Peyer's patch (tissue), 4 donors: ENCODE data around the gene PRXL2B. TPM values are rescaled to one million over a fixed set of nuclear protein-coding genes. Genes with fewer than 3 reads are reported as not detected.

Experiments
- DNase-seq, 3 donors: peaks; one replicate each; pipeline ENCODE4 v3.0.0-alpha.2; 2017 to 2019
- H3K27ac ChIP-seq, 4 donors: fragments of 200-600 bp; sonication (generic); one replicate each; pipeline ENCODE4 v1.5.1; 2016 to 2019
- H3K27me3 ChIP-seq, 2 donors: fragments of 200-600 bp; sonication (generic); one replicate each; pipeline ENCODE4 v1.5.1; 2019
- H3K36me3 ChIP-seq, 3 donors: fragments of 200-600 bp; sonication (generic); one replicate each; pipeline ENCODE4 v1.5.1; 2016 to 2019
- H3K4me1 ChIP-seq, 4 donors: fragments of 200-600 bp; sonication (generic); one replicate each; pipeline ENCODE4 v1.5.1; 2016 to 2019
- H3K4me3 ChIP-seq, 4 donors: fragments of 200-600 bp; sonication (generic); 1 replicate in 3 of 4; 2 replicates in 1 of 4; pipeline ENCODE4 v1.5.1; 2016 to 2019; ENCODE audit warnings: mild to moderate bottlenecking in 1 of 4
- H3K9me3 ChIP-seq, 4 donors: fragments of 200-600 bp; sonication (generic); one replicate each; pipeline ENCODE4 v1.5.1; 2016 to 2019; ENCODE audit warnings: mild to moderate bottlenecking in 1 of 4
- POLR2A ChIP-seq, 2 donors: fragments of 450-650 bp; IDR thresholded peaks; one replicate each; pipeline ENCODE4 v1.5.1; 2017; ENCODE audit warnings: antibody characterized with exemption in 2 of 2, mild to moderate bottlenecking in 2 of 2, moderate library complexity in 2 of 2
- total RNA-seq, 4 donors: library from RNA; depleted of rRNA; stranded (reverse); fragments of >200 nt; gene quantifications; one replicate each; pipeline ENCODE4 v1.1.0, GENCODE V29; 2016
- TF ChIP-seq, protein P1 (sequence below), 6 experiments: fragments of 450-650 bp in 4 of 6; fragments of 200-600 bp in 2 of 6; sonication (generic) in 1 of 6; IDR thresholded peaks; one replicate each; pipeline ENCODE4 v1.5.1; 2017 to 2019; ENCODE audit warnings: antibody characterized with exemption in 6 of 6, mild to moderate bottlenecking in 3 of 6, moderate library complexity in 1 of 6

Gene PRXL2B
- total RNA-seq, 4 donors from 2014 or later, result 41.3 to 79.5 (median 59.0) TPM

DNA sequence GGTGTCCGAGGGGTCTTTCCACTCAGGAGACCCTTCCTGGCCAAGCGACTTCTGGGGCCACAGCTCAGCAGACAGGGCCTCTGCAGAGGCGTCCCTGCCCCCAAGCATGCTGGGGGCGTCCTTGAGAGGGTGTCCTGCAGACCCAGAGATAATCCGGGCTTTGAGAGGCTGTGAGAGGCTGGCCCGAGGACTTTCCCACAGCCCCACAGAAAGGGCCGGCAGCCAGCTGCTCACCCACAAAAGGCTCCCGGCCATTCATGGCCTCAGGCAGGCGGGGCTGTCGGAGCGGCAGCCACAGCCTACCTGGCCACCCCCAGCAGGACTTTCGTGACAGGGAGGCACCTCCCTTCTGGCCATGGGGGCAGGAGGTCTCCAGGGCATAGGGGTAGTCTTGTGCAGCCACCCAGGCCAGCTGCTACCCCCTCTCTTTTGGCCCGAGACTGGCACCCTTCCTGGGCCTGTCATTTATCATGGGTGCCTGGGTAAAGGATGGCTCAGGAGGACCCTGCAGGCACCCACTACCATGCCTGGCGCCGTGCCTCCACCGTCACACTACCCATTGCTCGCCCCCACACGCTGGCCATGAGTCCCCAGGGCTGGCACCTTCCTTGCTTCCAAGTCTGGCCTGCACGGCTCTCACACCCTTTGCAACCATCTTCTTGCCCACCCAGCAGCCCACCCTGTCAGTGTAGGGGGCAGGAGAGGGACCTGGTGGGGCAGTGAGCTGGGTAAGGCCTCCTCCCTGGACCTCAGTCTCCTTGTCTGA, 41.5 kb upstream of the PRXL2B start:
- Histone ChIP-seq H3K4me1 (peaks cover 0 to 82% (median 32%) of the 10 kb centered on the region in 4 donors), H3K9me3 (no peaks in the 10 kb centered on the region), H3K4me3 (no peak overlapping the region), H3K27me3 (peaks cover 0 to 7% of the 10 kb centered on the region in 2 donors), H3K27ac (peak overlapping the region; percentile 58 to 99 (median 97)), H3K36me3 (no peaks in the 10 kb centered on the region)
- no peak for DNase-seq
- no peak for TF ChIP-seq POLR2A (IDR thresholded peaks at IDR 0.05)
- TF ChIP-seq, protein P1, sequence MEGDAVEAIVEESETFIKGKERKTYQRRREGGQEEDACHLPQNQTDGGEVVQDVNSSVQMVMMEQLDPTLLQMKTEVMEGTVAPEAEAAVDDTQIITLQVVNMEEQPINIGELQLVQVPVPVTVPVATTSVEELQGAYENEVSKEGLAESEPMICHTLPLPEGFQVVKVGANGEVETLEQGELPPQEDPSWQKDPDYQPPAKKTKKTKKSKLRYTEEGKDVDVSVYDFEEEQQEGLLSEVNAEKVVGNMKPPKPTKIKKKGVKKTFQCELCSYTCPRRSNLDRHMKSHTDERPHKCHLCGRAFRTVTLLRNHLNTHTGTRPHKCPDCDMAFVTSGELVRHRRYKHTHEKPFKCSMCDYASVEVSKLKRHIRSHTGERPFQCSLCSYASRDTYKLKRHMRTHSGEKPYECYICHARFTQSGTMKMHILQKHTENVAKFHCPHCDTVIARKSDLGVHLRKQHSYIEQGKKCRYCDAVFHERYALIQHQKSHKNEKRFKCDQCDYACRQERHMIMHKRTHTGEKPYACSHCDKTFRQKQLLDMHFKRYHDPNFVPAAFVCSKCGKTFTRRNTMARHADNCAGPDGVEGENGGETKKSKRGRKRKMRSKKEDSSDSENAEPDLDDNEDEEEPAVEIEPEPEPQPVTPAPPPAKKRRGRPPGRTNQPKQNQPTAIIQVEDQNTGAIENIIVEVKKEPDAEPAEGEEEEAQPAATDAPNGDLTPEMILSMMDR (IDR thresholded peaks at IDR 0.05), result no peak

DNA sequence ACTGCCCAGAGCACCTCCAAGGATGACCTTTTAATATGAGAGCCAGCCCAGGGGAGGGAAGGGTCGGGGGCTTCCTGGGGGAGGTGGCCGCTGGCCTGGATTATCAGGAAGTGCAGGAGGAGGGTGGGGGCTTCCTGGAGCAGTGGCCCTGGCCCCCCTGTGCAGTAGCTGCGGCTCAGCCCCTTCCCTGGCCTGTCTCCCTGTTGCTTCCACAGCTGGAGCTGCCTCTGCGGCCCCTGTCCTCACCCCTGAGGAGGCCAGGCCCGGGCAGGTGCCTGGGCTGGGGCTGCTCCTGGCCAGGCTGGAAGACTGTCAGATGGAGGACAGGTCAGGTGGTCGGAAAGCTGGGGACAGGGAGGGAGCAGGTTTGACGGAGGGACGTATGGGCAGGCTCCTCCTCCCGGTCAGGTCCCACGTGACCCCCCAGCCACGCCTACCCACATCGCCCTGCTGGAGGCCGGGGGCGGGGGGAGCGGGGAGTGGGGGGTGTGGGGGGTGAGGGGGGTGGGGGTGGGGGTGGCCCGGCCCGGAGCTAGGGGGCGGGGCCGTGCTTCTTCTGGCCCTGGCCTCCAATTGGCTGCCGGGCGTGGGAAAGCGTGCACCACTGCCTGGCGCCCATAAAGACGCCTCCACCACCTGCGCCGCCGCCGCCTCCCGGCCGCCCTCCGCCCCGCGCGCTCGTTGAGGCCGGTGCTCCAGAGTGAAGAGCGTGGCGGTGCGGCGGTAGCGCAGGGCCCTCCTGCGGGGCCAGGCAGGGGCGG, 40.6 kb upstream of the PRXL2B start:
- DNase-seq, result peak; percentile 93 to 96 (median 96)
- Histone ChIP-seq H3K4me1 (peaks cover 0 to 76% (median 26%) of the 10 kb centered on the region in 4 donors), H3K36me3 (no peaks in the 10 kb centered on the region), H3K27me3 (peaks cover 0 to under 1% of the 10 kb centered on the region in 2 donors), H3K27ac (peak overlapping the region; percentile 94 to 99 (median 97)), H3K4me3 (peak overlapping the region; percentile 59 to 85 (median 62)), H3K9me3 (no peaks in the 10 kb centered on the region)
- TF ChIP-seq, protein P1 (IDR thresholded peaks at IDR 0.05), result no peak
- TF ChIP-seq POLR2A (IDR thresholded peaks at IDR 0.05), result peak; percentile 59 to 72

DNA sequence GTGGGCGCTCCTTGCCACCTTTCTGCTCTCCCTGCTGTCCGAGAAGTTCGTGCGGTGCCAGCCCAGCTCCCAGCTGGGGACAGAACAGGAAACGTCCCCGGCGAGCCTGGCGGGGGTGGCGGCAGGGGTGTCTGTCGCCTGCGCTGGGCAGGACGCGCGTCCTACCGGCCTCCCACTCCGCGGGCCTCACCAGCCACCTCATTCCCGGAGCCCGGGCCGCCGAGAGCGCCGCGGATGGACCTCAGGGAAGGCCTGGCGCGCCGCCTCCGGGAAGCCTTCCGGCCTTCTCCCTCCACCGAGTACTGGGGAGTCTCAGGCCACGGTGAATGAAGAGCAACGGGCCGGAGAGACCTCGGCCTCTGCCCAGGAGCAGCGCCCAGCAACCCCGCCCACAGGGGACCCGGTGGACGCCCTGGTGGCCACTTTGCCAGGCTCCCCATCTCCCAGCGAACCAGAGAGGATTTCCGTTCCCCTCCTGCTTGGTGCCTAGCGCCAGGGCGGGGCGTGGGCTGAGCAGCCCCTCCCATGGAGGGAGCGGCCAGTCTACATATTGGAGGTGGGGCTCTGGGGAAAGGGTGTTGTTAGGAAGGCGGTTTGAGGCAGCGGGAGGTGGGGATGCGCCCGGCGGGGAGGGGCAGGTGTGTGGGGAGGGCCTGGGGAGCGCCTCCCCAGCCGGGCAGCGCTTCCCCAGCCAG, 39.9 kb upstream of the PRXL2B start:
- Histone ChIP-seq H3K9me3 (no peaks in the 10 kb centered on the region), H3K4me1 (peaks cover 0 to 68% (median 24%) of the 10 kb centered on the region in 4 donors), H3K4me3 (peak overlapping the region; percentile 59 to 85 (median 62)), H3K36me3 (peaks cover 0 to 5% (median 0%) of the 10 kb centered on the region in 3 donors), H3K27ac (peak overlapping the region; percentile 94 to 99 (median 97)), H3K27me3 (no peaks in the 10 kb centered on the region)
- DNase-seq, result peak; percentile 93 to 96 (median 93)
- TF ChIP-seq, protein P1 (IDR thresholded peaks at IDR 0.05), result peak in 5 of 6 experiments; percentile 3 to 36 (median 33)
- peak; percentile 30 to 73 for TF ChIP-seq POLR2A (IDR thresholded peaks at IDR 0.05)

DNA sequence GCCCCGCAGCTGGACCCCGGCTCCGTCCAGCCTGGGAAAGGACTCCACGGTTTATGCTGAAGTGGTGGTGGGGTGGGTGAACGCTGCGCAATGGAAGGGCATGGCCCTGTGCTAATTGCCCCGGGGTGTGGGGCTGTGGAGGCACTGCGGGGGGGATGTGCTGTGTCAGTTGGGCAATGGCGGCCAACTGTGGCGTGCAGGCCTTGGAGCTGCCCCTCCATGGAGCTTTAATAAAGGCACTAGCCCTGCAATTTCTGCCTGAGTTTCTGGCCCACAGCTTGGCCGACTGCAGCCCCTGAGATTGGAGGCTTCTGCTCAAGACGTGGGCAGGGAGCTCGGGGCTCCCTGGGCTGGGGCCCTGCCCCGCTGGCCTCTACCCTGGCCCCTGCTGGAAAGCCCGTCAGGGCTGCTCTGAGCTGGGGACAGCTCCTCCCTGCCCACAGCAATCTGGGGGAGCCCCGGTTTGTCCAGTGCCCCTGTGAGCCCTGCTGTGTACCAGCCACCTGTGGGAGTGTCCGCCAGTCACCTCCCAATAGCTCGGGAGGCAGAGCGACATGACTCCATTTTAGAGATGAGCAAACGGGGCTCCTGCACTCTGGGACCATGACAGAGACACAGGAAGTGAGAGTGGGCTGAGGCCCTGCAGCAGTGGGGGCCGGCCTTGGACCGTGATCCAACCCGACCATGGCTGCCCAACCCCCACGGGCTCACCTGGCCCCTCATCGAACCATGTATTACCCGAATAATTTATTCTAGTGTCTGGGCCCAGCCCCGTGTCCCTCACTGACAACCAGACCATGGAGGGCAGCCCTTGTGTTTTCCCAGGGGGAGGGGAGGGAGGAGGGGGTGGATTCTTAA, 39.1 kb upstream of the PRXL2B start:
- Histone ChIP-seq H3K4me1 (peaks cover 0 to 61% (median 24%) of the 10 kb centered on the region in 4 donors), H3K36me3 (peaks cover 0 to 5% (median 0%) of the 10 kb centered on the region in 3 donors), H3K9me3 (no peaks in the 10 kb centered on the region), H3K27ac (peak overlapping the region; percentile 94 to 99 (median 97)), H3K27me3 (no peaks in the 10 kb centered on the region), H3K4me3 (peak overlapping the region; percentile 59 to 85 (median 62))
- no peak for TF ChIP-seq POLR2A (IDR thresholded peaks at IDR 0.05)
- TF ChIP-seq, protein P1 (IDR thresholded peaks at IDR 0.05), result no peak
- DNase-seq, result peak; percentile 67 to 80 (median 70)
